ENCODE measurements around the gene CDHR2.
"Not testable (repeated sequence)": the region's sequence is repeated elsewhere in the genome, so short reads cannot be mapped to it uniquely, and the experiment has no call there.

CDHR2 gene

GRCh38 chr5:176596689-176597416 lies 47.7 kb downstream of the CDHR2 start:
- DNase-seq (ENCODE audit: low read depth) = peak; percentile 60

- DNase-seq (ENCODE audit: low read depth) = no peak
These were observed 48.6 kb downstream of the CDHR2 start for GRCh38 chr5:176597417-176598389.

- not testable (repeated sequence) for DNase-seq (ENCODE audit: low read depth)
These were observed 50.7 kb downstream of the CDHR2 start for GRCh38 chr5:176599749-176600430.

- DNase-seq (ENCODE audit: low read depth) = no peak
These were observed 52.9 kb downstream of the CDHR2 start for GRCh38 chr5:176601901-176602482.

- DNase-seq (ENCODE audit: low read depth) = no peak
These were observed 53.9 kb downstream of the CDHR2 start for GRCh38 chr5:176603091-176603490.

GRCh38 chr5:176606032-176606431 lies 56.9 kb downstream of the CDHR2 start:
- DNase-seq (ENCODE audit: low read depth) = no peak

GRCh38 chr5:176606875-176607274 lies 57.7 kb downstream of the CDHR2 start:
- no peak for DNase-seq (ENCODE audit: low read depth)

- no peak for DNase-seq (ENCODE audit: low read depth)
These were observed 59.1 kb downstream of the CDHR2 start for GRCh38 chr5:176608142-176608705.

- no peak for DNase-seq (ENCODE audit: low read depth)
These were observed 60.0 kb downstream of the CDHR2 start for GRCh38 chr5:176608937-176609723.

GRCh38 chr5:176609724-176610434 lies 60.7 kb downstream of the CDHR2 start, which contains the start of gene GPRIN1:
GPRIN1 (minus strand) TSS chr5:176610156; CDS start chr5:176599834, 10,322 bp downstream.
- peak; percentile 43 for DNase-seq (ENCODE audit: low read depth)

GRCh38 chr5:176610435-176610773 lies 61.3 kb downstream of the CDHR2 start:
- DNase-seq (ENCODE audit: low read depth) = no peak

GRCh38 chr5:176611435-176611834 lies 62.3 kb downstream of the CDHR2 start:
- no peak for DNase-seq (ENCODE audit: low read depth)

- DNase-seq (ENCODE audit: low read depth) = no peak
These were observed 62.9 kb downstream of the CDHR2 start for GRCh38 chr5:176612008-176612407.

- no peak for DNase-seq (ENCODE audit: low read depth)
These were observed 63.7 kb downstream of the CDHR2 start for GRCh38 chr5:176612855-176613254.

GRCh38 chr5:176614805-176615478 lies 65.8 kb downstream of the CDHR2 start:
- no peak for DNase-seq (ENCODE audit: low read depth)

- DNase-seq (ENCODE audit: low read depth) = no peak
These were observed 67.4 kb downstream of the CDHR2 start for GRCh38 chr5:176616511-176616910.

- no peak for DNase-seq (ENCODE audit: low read depth)
These were observed 69.6 kb downstream of the CDHR2 start for GRCh38 chr5:176618783-176619182.

GRCh38 chr5:176619203-176619568 lies 70.0 kb downstream of the CDHR2 start:
- DNase-seq (ENCODE audit: low read depth) = peak; percentile 58

- DNase-seq (ENCODE audit: low read depth) = no peak
These were observed 70.6 kb downstream of the CDHR2 start for GRCh38 chr5:176619569-176620332.
